HepG2 (cell line): ENCODE measurements around the gene THOC6. TPM values are rescaled to one million over a fixed set of nuclear protein-coding genes. Genes with fewer than 3 reads are reported as not detected.

ENCODE experiments used
- ATF7-NPFF ChIP-seq: sonication (generic); formaldehyde crosslinking; IDR thresholded peaks from 2 replicates; pipeline ENCODE4 v1.8.1; 2023; ENCODE audit warnings: mild to moderate bottlenecking, low read depth, missing genetic modification reagents, moderate library complexity
- DNMT1 ChIP-seq: sonication (generic); formaldehyde crosslinking; IDR thresholded peaks from 2 replicates; pipeline ENCODE4 v1.5.1; 2020; ENCODE audit warnings: mild to moderate bottlenecking, missing genetic modification reagents
- GLI4 ChIP-seq: sonication (generic); formaldehyde crosslinking; IDR thresholded peaks from 2 replicates; pipeline ENCODE4 v1.5.1; 2020; ENCODE audit warnings: missing genetic modification reagents, mild to moderate bottlenecking, moderate library complexity, borderline replicate concordance
- HHEX ChIP-seq: IDR thresholded peaks from 2 replicates; pipeline ENCODE4 v1.6.1; 2016; ENCODE audit warnings: control low read depth
- MLX ChIP-seq: IDR thresholded peaks from 2 replicates; pipeline ENCODE4 v1.6.1; 2016
- NCOR1 ChIP-seq: fragments of 200-600 bp; sonication (generic); IDR thresholded peaks from 2 replicates; pipeline ENCODE4 v1.7.0; 2017; ENCODE audit warnings: antibody characterized with exemption, low read length, borderline replicate concordance
- REPIN1 ChIP-seq: sonication (generic); formaldehyde crosslinking; IDR thresholded peaks from 2 replicates; pipeline ENCODE4 v1.8.0; 2022; ENCODE audit warnings: missing genetic modification reagents, low read depth, mild to moderate bottlenecking, borderline replicate concordance
- RERE ChIP-seq: IDR thresholded peaks from 2 replicates; pipeline ENCODE4 v1.6.1; 2016; ENCODE audit warnings: low read depth, missing genetic modification reagents, missing compliant biosample characterization
- RFX3 ChIP-seq: IDR thresholded peaks from 2 replicates; pipeline ENCODE4 v1.6.1; 2016; ENCODE audit warnings: missing biosample characterization, missing genetic modification reagents
- RFXAP ChIP-seq: sonication (generic); formaldehyde crosslinking; IDR thresholded peaks from 2 replicates; pipeline ENCODE4 v1.4.0; 2020; ENCODE audit warnings: missing genetic modification reagents, borderline replicate concordance
- STAG1 ChIP-seq: sonication (generic); formaldehyde crosslinking; IDR thresholded peaks from 2 replicates; pipeline ENCODE4 v1.4.0; 2020; ENCODE audit warnings: missing genetic modification reagents
- ZBTB20 ChIP-seq: sonication (generic); formaldehyde crosslinking; IDR thresholded peaks from 2 replicates; pipeline ENCODE4 v1.8.1; 2023; ENCODE audit warnings: missing genetic modification reagents, low read depth, mild to moderate bottlenecking, borderline replicate concordance
- ZBTB38 ChIP-seq: sonication (generic); formaldehyde crosslinking; IDR thresholded peaks from 2 replicates; pipeline ENCODE4 v1.5.1; 2020; ENCODE audit warnings: mild to moderate bottlenecking, missing genetic modification reagents
- ZFP1 ChIP-seq: IDR thresholded peaks from 2 replicates; pipeline ENCODE4 v1.6.1; 2016
- ZIK1 ChIP-seq: sonication (generic); formaldehyde crosslinking; IDR thresholded peaks from 2 replicates; pipeline ENCODE4 v1.5.0; 2020; ENCODE audit warnings: mild to moderate bottlenecking, low read depth, missing genetic modification reagents, borderline replicate concordance
- ZNF10 ChIP-seq: sonication (generic); formaldehyde crosslinking; IDR thresholded peaks from 2 replicates; pipeline ENCODE4 v1.4.0; 2020; ENCODE audit warnings: mild to moderate bottlenecking, low read depth, missing genetic modification reagents, borderline replicate concordance
- ZNF563 ChIP-seq: sonication (generic); formaldehyde crosslinking; IDR thresholded peaks from 2 replicates; pipeline ENCODE4 v1.8.0; 2022; ENCODE audit warnings: mild to moderate bottlenecking, moderate library complexity, missing genetic modification reagents
- ZNF776 ChIP-seq: sonication (generic); formaldehyde crosslinking; IDR thresholded peaks from 2 replicates; pipeline ENCODE4 v1.4.0; 2020; ENCODE audit warnings: mild to moderate bottlenecking, missing genetic modification reagents
- ZSCAN29 ChIP-seq: sonication (generic); formaldehyde crosslinking; conservative IDR thresholded peaks from 2 replicates; pipeline ENCODE4 v1.4.0; 2020; ENCODE audit warnings: mild to moderate bottlenecking, missing genetic modification reagents
- polyA plus RNA-seq, 8 experiments: library from polyadenylated mRNA; depleted of rRNA in 3 of 8; stranded (reverse) in 7 of 8; unstranded in 1 of 8; fragments of >200 nt; fragmentation: Illumina TruSeq in 4 of 8; extraction: Trizol in 4 of 8; gene quantifications; 2 replicates each; pipeline versions ENCODE4 v1.2.1 to v1.2.3, GENCODE V29; 2011 to 2016; ENCODE audit warnings: low read depth in 4 of 8, missing spikeins in 1 of 8, mixed read lengths in 1 of 8; ENCODE audit not compliant: insufficient read depth in 1 of 8
- total RNA-seq, 5 experiments: library from RNA; depleted of rRNA; stranded (reverse); fragments of >200 nt; fragmentation: Illumina TruSeq; extraction: Trizol; gene quantifications; 2 replicates each; pipeline ENCODE4 v1.2.3, GENCODE V29; 2016; ENCODE audit warnings: low read depth in 1 of 5
- TF ChIP-seq, protein P1 (sequence below): sonication (generic); formaldehyde crosslinking; IDR thresholded peaks from 2 replicates; pipeline ENCODE4 v1.4.0; 2020; ENCODE audit warnings: missing genetic modification reagents
- TF ChIP-seq, protein P2 (sequence below): IDR thresholded peaks from 2 replicates; pipeline ENCODE4 v1.6.1; 2016; ENCODE audit warnings: low read depth, control low read depth

THOC6 gene
- total and polyA plus RNA-seq, 2 of the 13 experiments (the other 11 are each of a cell fraction or from before 2014, with no cell fraction given) = 32.1 to 37.0 TPM

DNA sequence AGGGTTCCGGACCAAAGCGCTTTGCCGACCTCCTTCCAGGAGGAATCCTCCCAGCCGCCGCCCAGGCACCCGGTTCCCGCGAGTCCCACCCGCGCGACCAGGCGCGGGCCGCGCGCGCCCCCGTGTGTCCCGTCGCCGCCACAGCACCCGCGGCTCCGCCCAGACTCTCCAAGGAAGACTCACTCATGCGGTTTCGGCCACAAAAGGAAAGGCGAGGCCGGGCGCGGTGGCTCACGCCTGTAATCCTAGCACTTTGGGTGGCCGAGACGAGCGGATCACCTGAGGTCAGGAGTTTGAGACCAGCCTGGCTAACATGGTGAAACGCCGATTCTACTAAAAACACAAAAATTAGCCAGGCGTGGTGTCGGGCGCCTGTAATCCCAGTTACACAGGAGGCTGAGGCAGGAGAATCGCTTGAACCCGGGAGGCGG lies 40.1 kb upstream of the THOC6 start (continued):
- TF ChIP-seq, protein P1, sequence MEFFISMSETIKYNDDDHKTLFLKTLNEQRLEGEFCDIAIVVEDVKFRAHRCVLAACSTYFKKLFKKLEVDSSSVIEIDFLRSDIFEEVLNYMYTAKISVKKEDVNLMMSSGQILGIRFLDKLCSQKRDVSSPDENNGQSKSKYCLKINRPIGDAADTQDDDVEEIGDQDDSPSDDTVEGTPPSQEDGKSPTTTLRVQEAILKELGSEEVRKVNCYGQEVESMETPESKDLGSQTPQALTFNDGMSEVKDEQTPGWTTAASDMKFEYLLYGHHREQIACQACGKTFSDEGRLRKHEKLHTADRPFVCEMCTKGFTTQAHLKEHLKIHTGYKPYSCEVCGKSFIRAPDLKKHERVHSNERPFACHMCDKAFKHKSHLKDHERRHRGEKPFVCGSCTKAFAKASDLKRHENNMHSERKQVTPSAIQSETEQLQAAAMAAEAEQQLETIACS = 0 out of 2 replicates have a peak, but pooled peaks have one; percentile 36
- TF ChIP-seq NCOR1 (no peak), RFX3 (no peak), RFXAP (no peak), STAG1 (CRISPR knock-in tag) (peak; percentile 71), REPIN1 (CRISPR knock-in tag) (peak; percentile 71), GLI4 (CRISPR knock-in tag) (no peak), DNMT1 (no peak), ZBTB38 (peak; percentile 50), ZFP1 (CRISPR knock-in tag) (no peak), MLX (CRISPR knock-in tag) (no peak), ZIK1 (no peak), ZBTB20 (0 out of 2 replicates have a peak, but pooled peaks have one; percentile 36), ZNF563 (CRISPR knock-in tag) (no peak), ZSCAN29 (CRISPR knock-in tag) (no peak), HHEX (CRISPR knock-in tag) (no peak), ZNF776 (peak; percentile 24; the same call in 1 of the 2 replicates), RERE (CRISPR knock-in tag) (no peak), ATF7-NPFF (CRISPR knock-in tag) (no peak), ZNF10 (CRISPR knock-in tag) (no peak)
- TF ChIP-seq, protein P2, sequence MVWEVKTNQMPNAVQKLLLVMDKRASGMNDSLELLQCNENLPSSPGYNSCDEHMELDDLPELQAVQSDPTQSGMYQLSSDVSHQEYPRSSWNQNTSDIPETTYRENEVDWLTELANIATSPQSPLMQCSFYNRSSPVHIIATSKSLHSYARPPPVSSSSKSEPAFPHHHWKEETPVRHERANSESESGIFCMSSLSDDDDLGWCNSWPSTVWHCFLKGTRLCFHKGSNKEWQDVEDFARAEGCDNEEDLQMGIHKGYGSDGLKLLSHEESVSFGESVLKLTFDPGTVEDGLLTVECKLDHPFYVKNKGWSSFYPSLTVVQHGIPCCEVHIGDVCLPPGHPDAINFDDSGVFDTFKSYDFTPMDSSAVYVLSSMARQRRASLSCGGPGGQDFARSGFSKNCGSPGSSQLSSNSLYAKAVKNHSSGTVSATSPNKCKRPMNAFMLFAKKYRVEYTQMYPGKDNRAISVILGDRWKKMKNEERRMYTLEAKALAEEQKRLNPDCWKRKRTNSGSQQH (CRISPR knock-in tag) = no peak
